Liver (tissue), 9 donors: ENCODE measurements around the gene PAPPA2. TPM values are rescaled to one million over a fixed set of nuclear protein-coding genes. Genes with fewer than 3 reads are reported as not detected.
"Not testable (repeated sequence)": the region's sequence is repeated elsewhere in the genome, so short reads cannot be mapped to it uniquely, and the experiment has no call there.

Source experiments
- DNase-seq: peaks from one replicate; pipeline ENCODE4 v3.0.0-alpha.2; 2017; ENCODE audit warnings: low spot score
- H3K27ac ChIP-seq, 2 donors: one replicate each; pipeline ENCODE4 v1.7.0; 2013; ENCODE audit warnings: inconsistent platforms in 2 of 2, low read length in 2 of 2, control low read depth in 1 of 2, low read depth in 1 of 2, mild to moderate bottlenecking in 1 of 2
- H3K27me3 ChIP-seq, 4 donors: one replicate each; pipeline versions ENCODE4 v1.6.1 to v1.7.0; 2013; ENCODE audit warnings: low read length in 3 of 4, inconsistent platforms in 1 of 4, mild to moderate bottlenecking in 1 of 4, moderate library complexity in 1 of 4; ENCODE audit not compliant: control insufficient read depth in 4 of 4, insufficient read depth in 4 of 4
- H3K36me3 ChIP-seq, 4 donors: one replicate each; pipeline versions ENCODE4 v1.6.1 to v1.7.0; 2013; ENCODE audit warnings: low read length in 3 of 4, mild to moderate bottlenecking in 3 of 4, low read depth in 1 of 4, moderate library complexity in 1 of 4; ENCODE audit not compliant: control insufficient read depth in 4 of 4, insufficient read depth in 3 of 4
- H3K4me1 ChIP-seq, 4 donors: one replicate each; pipeline versions ENCODE4 v1.6.1 to v1.7.0; 2013; ENCODE audit warnings: low read length in 3 of 4, mild to moderate bottlenecking in 3 of 4, moderate library complexity in 1 of 4; ENCODE audit not compliant: control insufficient read depth in 4 of 4, insufficient read depth in 4 of 4
- H3K4me3 ChIP-seq, 3 donors: one replicate each; pipeline versions ENCODE4 v1.6.1 to v1.7.0; 2013; ENCODE audit warnings: low read length in 3 of 3, control low read depth in 1 of 3, low read depth in 1 of 3, mild to moderate bottlenecking in 1 of 3
- H3K9ac ChIP-seq, 2 donors: one replicate each; pipeline ENCODE4 v1.7.0; 2013; ENCODE audit warnings: low read length in 2 of 2, mild to moderate bottlenecking in 2 of 2, moderate library complexity in 2 of 2, control low read depth in 1 of 2, low read depth in 1 of 2
- H3K9me3 ChIP-seq, 4 donors: one replicate each; pipeline versions ENCODE4 v1.6.1 to v1.7.0; 2013; ENCODE audit warnings: low read length in 3 of 4; ENCODE audit not compliant: control insufficient read depth in 4 of 4
- EGR1 ChIP-seq, 2 donors: IDR thresholded peaks; 2 replicates each; pipeline ENCODE4 v1.6.1; 2016 to 2018; ENCODE audit warnings: antibody characterized with exemption in 2 of 2, low read depth in 2 of 2
- GABPA ChIP-seq, 2 donors: IDR thresholded peaks in 1 of 2; conservative IDR thresholded peaks in 1 of 2; 2 replicates each; pipeline ENCODE4 v1.6.1; 2016; ENCODE audit warnings: antibody characterized with exemption in 2 of 2, mild to moderate bottlenecking in 1 of 2, moderate library complexity in 1 of 2
- HNF4A ChIP-seq, 2 donors: conservative IDR thresholded peaks; 2 replicates each; pipeline ENCODE4 v1.6.1; 2016; ENCODE audit warnings: antibody characterized with exemption in 2 of 2, mild to moderate bottlenecking in 2 of 2
- HNF4G ChIP-seq: IDR thresholded peaks from 2 replicates; pipeline ENCODE4 v1.6.1; 2016; ENCODE audit warnings: antibody characterized with exemption
- JUND ChIP-seq, 2 donors: IDR thresholded peaks; 2 replicates each; pipeline ENCODE4 v1.6.1; 2016; ENCODE audit warnings: antibody characterized with exemption in 2 of 2
- NR2F2 ChIP-seq: IDR thresholded peaks from 2 replicates; pipeline ENCODE4 v1.6.1; 2016; ENCODE audit warnings: antibody characterized with exemption
- RXRA ChIP-seq, 2 donors: IDR thresholded peaks; 2 replicates each; pipeline ENCODE4 v1.6.1; 2017 to 2018; ENCODE audit warnings: antibody characterized with exemption in 2 of 2, mild to moderate bottlenecking in 1 of 2
- SP1 ChIP-seq: IDR thresholded peaks from 2 replicates; pipeline ENCODE4 v1.6.1; 2018; ENCODE audit warnings: antibody characterized with exemption, mild to moderate bottlenecking
- TAF1 ChIP-seq: conservative IDR thresholded peaks from 2 replicates; pipeline ENCODE4 v1.6.1; 2016; ENCODE audit warnings: antibody characterized with exemption, mild to moderate bottlenecking
- YY1 ChIP-seq: IDR thresholded peaks from 2 replicates; pipeline ENCODE4 v1.6.1; 2016; ENCODE audit warnings: antibody characterized with exemption, mild to moderate bottlenecking
- WGBS: extraction: QIAGEN DNeasy Blood & Tissue Kit; methylation state at CpG from one replicate; pipeline ENCODE4 v1.1.7; 2013; 5-methylcytosine and 5-hydroxymethylcytosine counted together
- polyA plus RNA-seq, 2 donors: library from polyadenylated mRNA; stranded (reverse) in 1 of 2; unstranded in 1 of 2; fragments of 200-250 nt in 1 of 2; fragments of >200 nt in 1 of 2; fragmentation: Nextera tagmentation in 1 of 2; extraction: Ambion mirVana in 1 of 2; gene quantifications; one replicate each; pipeline versions ENCODE4 v1.2.1 to v1.2.3, GENCODE V29; 2013 to 2015
- total RNA-seq, 2 donors: library from RNA; depleted of rRNA; stranded (reverse); fragments of >200 nt; gene quantifications; one replicate each; pipeline ENCODE4 v1.2.3, GENCODE V29; 2014
- TF ChIP-seq, protein P1 (sequence below): IDR thresholded peaks from 2 replicates; pipeline ENCODE4 v1.6.1; 2016; ENCODE audit warnings: antibody characterized with exemption
- TF ChIP-seq, protein P2 (sequence below): IDR thresholded peaks from 2 replicates; pipeline ENCODE4 v1.6.1; 2016; ENCODE audit warnings: antibody characterized with exemption
- TF ChIP-seq, protein P3 (sequence below): IDR thresholded peaks from 2 replicates; pipeline ENCODE4 v1.6.1; 2016; ENCODE audit warnings: antibody characterized with exemption, mild to moderate bottlenecking
- donor health status: healthy.
- donor health status: healthy.
- donor health status: healthy.
- donor health status: healthy.
- donor health status: healthy.

The PAPPA2 gene
- total and polyA plus RNA-seq, 4 donors, result 0.19 to 27.2 (median 13.4) TPM

DNA sequence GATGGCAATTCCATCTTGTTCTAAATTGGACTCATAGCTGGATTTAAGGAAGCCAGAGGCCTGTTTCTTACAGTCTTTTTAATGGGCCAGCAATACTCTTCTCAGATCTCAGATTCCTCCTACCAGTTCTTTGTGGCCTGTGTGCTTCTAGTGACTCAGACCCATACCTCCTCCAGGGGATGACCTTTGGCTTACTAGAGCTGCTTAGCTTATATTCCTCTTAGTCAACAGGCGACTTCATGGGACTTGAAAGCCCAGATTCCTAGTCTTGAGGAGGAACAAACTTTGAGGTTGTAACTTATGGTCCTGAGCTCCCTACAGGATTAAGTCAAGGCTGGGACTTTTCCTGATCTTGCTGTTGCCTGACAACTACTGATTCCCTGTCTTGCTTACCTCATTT, 12.4 kb upstream of the PAPPA2 start:
- H3K27ac ChIP-seq, result no peak overlapping the region
- no peaks in the 10 kb centered on the region for H3K9me3 ChIP-seq
- TF ChIP-seq TAF1 (no peak), SP1 (no peak), JUND (IDR thresholded peaks at IDR 0.05) (no peak), HNF4A (conservative IDR thresholded peaks at IDR 0.05) (no peak), YY1 (no peak), NR2F2 (no peak), HNF4G (no peak), EGR1 (IDR thresholded peaks at IDR 0.05; ENCODE audit: low read depth in 2 of 2) (no peak)
- TF ChIP-seq, protein P1, sequence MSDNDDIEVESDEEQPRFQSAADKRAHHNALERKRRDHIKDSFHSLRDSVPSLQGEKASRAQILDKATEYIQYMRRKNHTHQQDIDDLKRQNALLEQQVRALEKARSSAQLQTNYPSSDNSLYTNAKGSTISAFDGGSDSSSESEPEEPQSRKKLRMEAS, result no peak
- no peak overlapping the region for H3K9ac ChIP-seq
- WGBS, result 84% methylated on average over 1 of the region's 1 CpG
- DNase-seq, result no peak
- no peaks in the 10 kb centered on the region for H3K36me3 ChIP-seq
- H3K4me1 ChIP-seq, result no peaks in the 10 kb centered on the region
- no peak overlapping the region for H3K4me3 ChIP-seq
- H3K27me3 ChIP-seq, result no peaks in the 10 kb centered on the region

DNA sequence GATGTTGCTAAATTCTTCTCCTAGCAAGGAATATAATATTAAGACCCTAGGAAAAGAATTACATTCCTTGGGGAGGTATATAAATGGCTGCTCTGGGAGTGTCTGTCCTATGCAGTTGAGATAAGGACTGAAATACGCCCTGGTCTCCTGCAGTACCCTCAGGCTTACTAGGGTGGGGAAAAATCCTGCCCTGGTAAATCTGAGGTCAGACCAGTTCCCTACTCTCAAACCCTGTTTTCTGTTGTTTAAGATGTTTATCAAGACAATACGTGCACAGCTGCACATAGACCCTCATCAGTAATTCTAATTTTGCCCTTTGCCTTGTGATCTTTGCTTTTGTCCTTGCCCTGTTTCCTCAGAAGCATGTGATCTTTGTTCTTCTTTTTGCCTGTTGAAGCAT, 11.2 kb upstream of the PAPPA2 start:
- not testable (repeated sequence) for H3K27ac ChIP-seq, H3K9me3 ChIP-seq, H3K9ac ChIP-seq, H3K4me1 ChIP-seq, H3K36me3 ChIP-seq, H3K27me3 ChIP-seq, DNase-seq, H3K4me3 ChIP-seq
- WGBS, result 86% methylated on average over 2 of the region's 2 CpGs

DNA sequence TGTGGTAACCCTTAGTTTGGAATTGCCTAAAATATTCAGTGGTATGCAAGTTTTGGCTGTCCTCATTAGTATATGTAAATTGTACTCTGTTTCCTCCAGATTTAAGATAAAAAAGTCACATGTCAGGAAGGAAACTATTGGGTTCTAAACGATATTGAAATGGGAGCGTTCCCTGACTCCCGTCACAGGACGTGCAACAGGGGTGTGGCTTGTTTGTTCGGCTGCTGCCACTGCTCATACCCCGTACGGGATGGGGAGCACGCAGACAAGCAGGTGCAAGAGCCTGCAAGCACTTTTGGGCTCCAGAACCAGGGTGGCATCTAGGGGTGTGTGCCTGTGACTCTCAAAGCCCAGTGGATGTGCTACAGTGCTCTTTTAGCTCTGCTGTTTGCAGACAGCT, 6.2 kb upstream of the PAPPA2 start:
- H3K9me3 ChIP-seq, result no peaks in the 10 kb centered on the region
- DNase-seq, result no peak
- 82% methylated on average over 8 of the region's 8 CpGs for WGBS
- no peak overlapping the region for H3K4me3 ChIP-seq
- no peaks in the 10 kb centered on the region for H3K4me1 ChIP-seq
- no peak overlapping the region for H3K27ac ChIP-seq
- TF ChIP-seq GABPA (IDR thresholded peaks at IDR 0.05 in 1 of 2, conservative IDR thresholded peaks at IDR 0.05 in 1 of 2) (no peak), HNF4G (no peak), RXRA (IDR thresholded peaks at IDR 0.05) (no peak), NR2F2 (no peak), EGR1 (IDR thresholded peaks at IDR 0.05; ENCODE audit: low read depth in 2 of 2) (no peak), YY1 (no peak), HNF4A (conservative IDR thresholded peaks at IDR 0.05) (no peak)
- TF ChIP-seq, protein P2, sequence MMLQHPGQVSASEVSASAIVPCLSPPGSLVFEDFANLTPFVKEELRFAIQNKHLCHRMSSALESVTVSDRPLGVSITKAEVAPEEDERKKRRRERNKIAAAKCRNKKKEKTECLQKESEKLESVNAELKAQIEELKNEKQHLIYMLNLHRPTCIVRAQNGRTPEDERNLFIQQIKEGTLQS, result no peak
- TF ChIP-seq, protein P3, sequence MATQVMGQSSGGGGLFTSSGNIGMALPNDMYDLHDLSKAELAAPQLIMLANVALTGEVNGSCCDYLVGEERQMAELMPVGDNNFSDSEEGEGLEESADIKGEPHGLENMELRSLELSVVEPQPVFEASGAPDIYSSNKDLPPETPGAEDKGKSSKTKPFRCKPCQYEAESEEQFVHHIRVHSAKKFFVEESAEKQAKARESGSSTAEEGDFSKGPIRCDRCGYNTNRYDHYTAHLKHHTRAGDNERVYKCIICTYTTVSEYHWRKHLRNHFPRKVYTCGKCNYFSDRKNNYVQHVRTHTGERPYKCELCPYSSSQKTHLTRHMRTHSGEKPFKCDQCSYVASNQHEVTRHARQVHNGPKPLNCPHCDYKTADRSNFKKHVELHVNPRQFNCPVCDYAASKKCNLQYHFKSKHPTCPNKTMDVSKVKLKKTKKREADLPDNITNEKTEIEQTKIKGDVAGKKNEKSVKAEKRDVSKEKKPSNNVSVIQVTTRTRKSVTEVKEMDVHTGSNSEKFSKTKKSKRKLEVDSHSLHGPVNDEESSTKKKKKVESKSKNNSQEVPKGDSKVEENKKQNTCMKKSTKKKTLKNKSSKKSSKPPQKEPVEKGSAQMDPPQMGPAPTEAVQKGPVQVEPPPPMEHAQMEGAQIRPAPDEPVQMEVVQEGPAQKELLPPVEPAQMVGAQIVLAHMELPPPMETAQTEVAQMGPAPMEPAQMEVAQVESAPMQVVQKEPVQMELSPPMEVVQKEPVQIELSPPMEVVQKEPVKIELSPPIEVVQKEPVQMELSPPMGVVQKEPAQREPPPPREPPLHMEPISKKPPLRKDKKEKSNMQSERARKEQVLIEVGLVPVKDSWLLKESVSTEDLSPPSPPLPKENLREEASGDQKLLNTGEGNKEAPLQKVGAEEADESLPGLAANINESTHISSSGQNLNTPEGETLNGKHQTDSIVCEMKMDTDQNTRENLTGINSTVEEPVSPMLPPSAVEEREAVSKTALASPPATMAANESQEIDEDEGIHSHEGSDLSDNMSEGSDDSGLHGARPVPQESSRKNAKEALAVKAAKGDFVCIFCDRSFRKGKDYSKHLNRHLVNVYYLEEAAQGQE, result no peak
- TF ChIP-seq, protein P1, result no peak
- no peaks in the 10 kb centered on the region for H3K36me3 ChIP-seq
- H3K9ac ChIP-seq, result no peak overlapping the region
- no peaks in the 10 kb centered on the region for H3K27me3 ChIP-seq
